Gastrocnemius medialis (tissue), 4 donors: Measurements from ENCODE around the gene MGAM2.

Experiments
- POLR2A ChIP-seq, 2 donors: fragments of 450-650 bp; IDR thresholded peaks; one replicate each; pipeline ENCODE4 v1.6.1; 2017; ENCODE audit warnings: antibody characterized with exemption in 2 of 2, mild to moderate bottlenecking in 2 of 2, moderate library complexity in 2 of 2
- TF ChIP-seq, protein P1 (sequence below), 5 experiments: fragments of 450-650 bp in 3 of 5; fragments of 200-600 bp in 2 of 5; sonication (generic) in 2 of 5; IDR thresholded peaks in 4 of 5; conservative IDR thresholded peaks in 1 of 5; 1 replicate in 4 of 5; 2 replicates in 1 of 5; pipeline ENCODE4 v1.5.1; 2016 to 2019; ENCODE audit warnings: antibody characterized with exemption in 5 of 5, mild to moderate bottlenecking in 3 of 5, moderate library complexity in 3 of 5

DNA sequence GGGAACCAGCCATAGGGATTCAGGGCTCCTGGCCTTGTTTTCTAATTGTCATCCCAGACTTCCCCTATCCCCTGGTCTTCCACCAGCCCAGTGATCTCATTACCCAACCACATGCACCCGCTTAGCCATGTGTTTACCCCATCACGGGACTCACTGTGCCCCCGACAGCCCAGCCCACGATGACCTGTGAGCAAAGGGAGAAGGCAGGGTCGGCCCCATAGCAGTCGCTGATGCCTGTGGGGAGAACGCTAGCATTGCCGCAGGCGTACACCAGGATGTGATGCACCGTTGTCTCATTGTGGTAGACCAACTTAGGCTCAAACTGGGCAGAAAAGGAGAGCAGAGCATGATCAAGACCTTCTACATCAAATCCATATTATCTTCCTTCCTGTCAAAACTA is 132.3 kb downstream of the MGAM2 start:
- no peak for TF ChIP-seq POLR2A (IDR thresholded peaks at IDR 0.05)
- TF ChIP-seq, protein P1, sequence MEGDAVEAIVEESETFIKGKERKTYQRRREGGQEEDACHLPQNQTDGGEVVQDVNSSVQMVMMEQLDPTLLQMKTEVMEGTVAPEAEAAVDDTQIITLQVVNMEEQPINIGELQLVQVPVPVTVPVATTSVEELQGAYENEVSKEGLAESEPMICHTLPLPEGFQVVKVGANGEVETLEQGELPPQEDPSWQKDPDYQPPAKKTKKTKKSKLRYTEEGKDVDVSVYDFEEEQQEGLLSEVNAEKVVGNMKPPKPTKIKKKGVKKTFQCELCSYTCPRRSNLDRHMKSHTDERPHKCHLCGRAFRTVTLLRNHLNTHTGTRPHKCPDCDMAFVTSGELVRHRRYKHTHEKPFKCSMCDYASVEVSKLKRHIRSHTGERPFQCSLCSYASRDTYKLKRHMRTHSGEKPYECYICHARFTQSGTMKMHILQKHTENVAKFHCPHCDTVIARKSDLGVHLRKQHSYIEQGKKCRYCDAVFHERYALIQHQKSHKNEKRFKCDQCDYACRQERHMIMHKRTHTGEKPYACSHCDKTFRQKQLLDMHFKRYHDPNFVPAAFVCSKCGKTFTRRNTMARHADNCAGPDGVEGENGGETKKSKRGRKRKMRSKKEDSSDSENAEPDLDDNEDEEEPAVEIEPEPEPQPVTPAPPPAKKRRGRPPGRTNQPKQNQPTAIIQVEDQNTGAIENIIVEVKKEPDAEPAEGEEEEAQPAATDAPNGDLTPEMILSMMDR (IDR thresholded peaks at IDR 0.05 in 4 of 5, conservative IDR thresholded peaks at IDR 0.05 in 1 of 5): no peak
